NCI-H2029 (cell line): ENCODE measurements around the gene MRFAP1L1.
"Not testable (repeated sequence)": the region's sequence is repeated elsewhere in the genome, so short reads cannot be mapped to it uniquely, and the experiment has no call there.

Experiments used
- DNase-seq: peaks from one replicate; lab custom pipeline; 2025; lab: John Stamatoyannopoulos, UW

MRFAP1L1 gene

DNA sequence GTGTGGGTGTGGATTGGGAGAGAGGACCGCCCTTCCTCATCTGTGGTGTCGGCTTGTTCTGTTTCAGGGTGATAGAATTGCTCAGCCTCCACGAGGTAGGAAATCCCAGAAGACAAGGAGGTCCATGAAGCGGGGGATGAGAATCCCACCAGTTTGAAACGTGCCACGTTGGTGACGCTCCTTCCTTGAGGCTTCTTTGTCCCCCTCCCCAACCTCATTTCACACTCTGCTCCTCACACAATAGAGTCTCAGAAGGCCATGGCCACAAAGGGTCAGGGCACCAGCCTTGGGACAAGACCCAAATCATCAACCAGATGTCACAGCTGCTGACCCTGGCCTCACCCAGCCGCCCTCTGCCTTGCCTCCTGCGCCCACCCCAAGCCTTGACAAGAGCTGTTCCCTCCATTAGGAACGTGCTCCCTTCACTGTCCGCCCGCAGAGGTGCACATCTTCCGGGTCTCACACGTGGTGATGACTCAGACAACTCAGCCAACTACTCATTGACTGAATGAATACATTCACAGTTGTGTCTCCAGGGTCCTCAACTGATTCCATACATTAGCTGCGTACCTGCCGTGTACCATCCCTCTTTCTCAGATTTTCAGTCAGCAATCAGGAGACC lies 24.6 kb upstream of the MRFAP1L1 start:
- DNase-seq = no peak

DNA sequence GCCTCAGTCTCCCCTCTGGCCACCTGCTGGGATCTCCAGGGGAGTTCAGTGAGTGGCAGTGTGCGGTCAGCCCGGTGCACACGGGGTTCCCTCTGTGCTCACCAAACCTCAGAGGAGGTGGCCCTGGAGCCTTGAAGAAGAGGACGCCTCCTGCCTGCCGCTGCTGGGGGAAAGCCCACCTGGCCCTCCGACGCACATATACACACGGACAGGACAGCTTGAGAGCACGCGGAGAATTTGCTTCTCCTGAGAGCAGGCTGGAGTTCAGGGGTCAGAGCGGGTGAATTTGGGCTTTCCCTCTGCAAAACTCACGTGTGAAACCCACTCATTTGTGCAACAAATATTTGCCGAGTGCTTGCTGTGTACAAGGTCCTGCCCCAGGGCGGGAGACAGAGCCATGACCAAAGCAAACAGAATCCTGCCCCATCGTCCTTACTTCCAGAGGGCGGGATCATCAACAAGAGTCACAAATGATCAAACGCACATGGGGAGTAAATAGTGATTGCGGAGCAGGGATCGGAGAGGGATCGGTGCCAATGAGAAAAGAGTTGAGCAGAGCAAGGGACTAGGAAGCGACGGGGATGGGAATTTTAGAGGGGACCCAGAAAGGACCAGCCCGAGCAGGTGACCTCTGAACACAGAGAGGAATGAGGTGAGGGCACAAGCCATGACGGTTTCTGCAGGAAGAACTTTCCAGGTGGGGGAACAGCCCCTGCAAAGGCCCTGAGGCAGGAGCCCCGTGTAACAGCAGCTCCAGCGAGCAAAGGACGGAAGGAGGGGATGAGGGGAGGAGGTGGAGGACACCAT lies 23.9 kb upstream of the MRFAP1L1 start:
- no peak for DNase-seq

DNA sequence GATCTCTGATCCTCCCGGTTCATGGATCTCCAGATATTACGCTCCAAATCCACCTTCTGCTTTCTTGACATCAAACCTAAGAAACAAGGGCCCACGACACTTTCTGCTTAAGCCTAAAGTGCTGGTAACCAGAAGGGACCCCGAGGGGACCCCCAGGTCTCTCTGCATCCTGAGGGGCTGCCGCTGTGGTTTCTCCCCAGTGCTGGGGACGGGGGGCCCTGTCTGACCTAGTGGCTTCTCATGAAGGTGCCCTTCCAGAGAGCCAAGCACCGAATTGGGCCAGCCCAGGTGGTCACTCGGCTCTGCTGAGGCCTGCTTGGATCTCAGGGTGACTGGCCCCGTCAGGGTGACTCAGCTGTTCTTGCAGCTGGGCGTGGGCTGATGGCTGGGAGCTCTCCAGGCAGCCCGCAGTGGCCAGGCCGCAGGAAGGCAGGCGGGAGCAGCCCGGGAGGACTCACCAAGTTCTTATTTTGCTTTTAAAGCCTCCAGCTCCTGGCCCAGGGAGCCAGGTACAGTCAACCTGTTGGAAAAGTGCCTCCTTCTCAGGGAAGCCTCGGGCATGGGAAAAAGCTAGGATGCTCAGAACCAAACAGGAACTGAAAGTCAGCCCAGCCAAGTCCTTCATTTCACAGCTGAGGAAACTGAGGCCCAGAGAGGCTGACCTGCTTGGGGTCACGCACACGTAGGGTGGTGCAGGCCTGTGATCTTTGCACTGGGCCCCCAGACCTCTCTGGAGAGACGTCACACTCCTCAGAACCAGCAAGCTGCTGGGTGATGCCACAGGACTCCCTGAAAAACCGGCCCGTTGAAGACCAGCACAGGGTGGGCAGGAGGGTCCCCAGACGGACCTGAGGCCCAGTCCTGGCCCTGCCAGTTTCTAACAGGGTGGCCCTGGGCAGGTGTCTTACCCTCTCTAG lies 23.0 kb upstream of the MRFAP1L1 start:
- no peak for DNase-seq

DNA sequence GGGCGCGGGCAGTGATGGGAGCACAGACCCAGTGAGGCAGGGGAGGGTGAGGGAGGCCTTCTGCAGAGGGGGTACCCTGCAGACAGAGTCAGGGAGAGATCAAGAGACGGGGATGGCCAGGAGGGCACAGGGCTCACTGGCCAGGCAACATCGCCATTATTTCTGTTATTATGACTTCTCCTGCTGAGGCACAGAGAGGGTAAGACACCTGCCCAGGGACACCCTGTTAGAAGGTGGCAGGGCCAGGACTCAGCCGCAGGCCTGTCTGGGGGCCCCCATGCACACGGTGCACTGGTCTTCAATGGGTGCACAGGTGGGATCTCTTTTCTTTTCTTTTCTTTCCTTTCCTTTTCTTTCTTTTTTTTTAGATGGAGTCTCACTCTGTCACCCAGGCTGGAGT lies 22.1 kb upstream of the MRFAP1L1 start:
- DNase-seq = no peak

DNA sequence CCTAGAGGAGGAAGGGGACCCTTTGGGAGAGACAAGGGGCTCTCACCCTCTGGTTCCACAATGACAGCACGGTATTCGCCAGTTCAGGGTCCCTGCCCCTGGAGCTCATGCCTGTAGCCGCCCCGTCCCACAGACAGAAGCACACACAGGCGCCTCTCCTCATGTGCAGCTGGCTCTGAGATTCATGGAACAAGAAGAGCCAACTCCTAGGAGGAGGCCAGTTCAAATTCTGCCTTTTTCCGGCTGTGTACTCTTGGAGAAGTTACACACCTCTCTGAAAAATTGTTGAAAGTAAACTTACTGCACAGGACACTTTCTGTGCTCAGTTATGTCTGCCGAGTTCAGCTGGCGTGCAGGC lies 21.6 kb upstream of the MRFAP1L1 start:
- no peak for DNase-seq

DNA sequence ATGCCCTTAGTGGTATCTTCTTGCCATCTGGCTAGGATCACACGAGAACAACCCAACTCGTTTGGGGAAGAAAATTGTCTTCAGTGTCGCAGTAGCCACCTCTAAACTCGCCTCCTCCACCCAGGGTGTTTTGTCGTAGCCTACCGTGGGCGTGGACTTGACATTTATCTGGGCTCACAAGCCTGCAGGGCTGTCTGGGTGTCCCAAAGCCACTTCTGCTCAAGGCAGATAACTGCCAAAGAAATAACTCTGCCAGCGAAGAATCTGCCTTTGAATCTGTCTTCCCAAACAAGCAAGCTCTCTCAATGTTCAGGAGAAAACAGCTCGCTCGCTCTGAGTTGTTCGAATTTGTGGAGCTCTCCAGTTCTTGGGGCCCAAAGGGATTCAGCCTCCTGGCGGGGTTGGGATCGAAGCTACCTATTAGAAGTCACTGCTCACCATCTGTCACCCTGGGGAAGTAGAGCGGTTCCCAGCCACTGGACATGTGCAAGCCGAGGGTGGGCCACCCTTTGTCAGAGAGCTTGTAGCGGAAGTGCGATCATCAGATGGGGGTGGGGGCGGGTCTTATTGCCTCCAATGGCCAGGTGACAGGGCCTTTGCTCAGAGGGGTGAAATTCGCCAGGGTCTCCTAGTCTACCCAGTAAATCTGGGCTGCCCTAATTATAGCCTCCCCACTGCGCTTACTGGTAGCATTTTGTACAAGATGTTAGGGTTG lies 21.1 kb upstream of the MRFAP1L1 start:
- no peak for DNase-seq

DNA sequence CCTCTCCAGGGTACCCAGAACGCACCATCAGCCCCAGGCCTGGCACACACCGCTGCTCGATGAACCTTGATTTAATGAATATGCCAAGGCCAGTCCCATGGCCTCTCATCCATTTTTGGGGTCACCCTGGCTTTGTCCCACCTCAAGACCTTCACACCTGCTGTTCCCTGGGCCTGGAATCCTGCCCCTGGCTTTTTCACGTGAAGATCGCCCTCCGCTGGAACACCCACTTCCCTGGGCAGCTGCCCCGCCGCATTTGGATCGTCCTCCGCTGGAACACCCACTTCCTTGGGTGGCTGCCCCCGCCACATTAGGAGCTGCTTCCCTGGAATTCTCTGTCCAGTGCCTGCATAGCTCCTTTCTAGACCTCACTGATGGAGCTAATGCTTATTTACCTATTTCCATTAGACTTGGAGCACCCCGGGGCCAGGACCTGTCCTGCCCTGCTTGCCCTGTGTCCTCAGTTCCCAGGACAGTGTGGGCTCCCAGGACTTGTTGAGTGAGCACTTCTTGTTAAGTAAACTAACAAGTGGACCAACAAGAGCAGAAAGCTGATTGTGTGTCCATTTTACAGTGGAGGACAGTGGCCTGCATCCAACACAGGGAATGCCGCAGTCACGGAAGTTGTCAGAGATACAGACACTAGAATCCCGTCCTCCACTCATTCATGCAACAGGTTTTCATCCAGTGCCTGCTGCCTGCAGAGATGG lies 18.8 kb upstream of the MRFAP1L1 start:
- DNase-seq = no peak

DNA sequence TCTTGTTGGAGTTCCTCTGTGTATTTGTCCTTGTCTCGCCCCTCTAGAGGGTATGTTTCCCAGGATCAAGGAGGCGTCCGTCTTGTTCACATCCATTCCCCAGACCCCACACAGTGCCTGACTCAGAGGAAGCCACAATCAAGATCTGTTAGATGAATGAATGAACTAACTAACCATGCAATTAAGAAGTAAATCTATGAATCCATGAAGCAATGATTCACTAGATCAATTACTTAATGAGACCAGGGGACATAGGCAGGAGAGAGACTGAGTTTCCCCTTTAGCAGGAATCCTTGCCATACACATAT lies 18.2 kb upstream of the MRFAP1L1 start:
- DNase-seq = no peak

DNA sequence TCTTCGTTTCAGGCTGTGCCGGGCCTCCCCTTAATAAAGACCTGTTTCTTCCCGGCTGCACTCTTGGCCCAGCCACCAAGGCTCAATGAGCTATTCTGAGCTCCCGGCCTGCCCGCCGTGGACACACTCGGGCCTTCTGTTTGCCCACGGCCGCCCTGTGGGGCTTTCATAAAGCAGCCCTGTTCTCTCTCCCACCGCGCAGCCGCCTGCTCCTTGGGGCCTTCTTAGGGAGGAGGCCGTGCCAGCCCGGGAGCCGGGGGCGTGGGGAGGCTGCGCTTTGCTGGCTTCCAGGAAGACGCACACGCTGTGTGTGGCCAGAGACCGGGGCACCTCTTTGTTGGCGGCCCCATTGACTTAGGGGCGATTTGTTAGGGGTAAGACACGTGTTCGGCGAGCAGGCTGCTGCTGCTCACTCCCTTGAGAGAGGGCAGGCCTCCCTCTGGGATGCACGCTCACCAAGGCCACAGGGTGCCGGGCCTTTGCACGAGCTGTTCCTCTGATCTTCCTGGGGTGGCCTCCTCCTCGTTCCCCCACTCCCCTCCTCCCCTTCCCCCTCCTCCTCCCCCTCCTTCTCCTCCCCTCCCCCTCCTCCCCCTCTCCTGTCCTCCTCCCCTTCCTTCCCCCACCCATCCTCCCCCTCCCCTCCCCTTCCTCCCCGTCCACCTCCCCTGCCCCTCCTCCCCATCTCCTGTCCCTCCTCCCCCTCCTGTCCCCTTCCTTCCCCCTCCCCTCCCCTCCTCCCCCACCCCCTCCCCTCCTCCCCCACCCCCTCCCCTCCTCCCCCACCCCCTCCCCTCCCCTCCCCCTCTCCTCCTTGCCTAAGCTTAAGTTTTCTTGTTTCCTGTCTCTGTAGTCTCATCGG lies 17.6 kb upstream of the MRFAP1L1 start:
- DNase-seq = no peak

DNA sequence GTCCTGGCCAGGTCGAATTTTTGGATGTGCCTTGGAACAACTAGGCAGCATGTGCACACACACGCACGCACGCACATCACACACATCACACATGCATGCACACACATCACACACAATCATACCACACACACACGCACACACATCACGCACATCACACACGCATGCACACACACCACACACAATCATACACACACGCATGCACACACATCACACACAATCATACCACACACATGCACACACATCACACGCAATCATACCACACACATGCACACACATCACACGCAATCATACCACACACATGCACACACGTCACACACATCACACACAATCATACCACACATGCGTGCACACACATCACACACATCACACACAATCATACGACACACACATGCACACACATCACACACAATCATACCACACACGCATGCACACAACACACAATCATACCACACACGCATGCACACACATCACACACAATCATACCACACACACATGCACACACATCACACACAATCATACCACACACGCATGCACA lies 15.8 kb upstream of the MRFAP1L1 start:
- not testable (repeated sequence) for DNase-seq

DNA sequence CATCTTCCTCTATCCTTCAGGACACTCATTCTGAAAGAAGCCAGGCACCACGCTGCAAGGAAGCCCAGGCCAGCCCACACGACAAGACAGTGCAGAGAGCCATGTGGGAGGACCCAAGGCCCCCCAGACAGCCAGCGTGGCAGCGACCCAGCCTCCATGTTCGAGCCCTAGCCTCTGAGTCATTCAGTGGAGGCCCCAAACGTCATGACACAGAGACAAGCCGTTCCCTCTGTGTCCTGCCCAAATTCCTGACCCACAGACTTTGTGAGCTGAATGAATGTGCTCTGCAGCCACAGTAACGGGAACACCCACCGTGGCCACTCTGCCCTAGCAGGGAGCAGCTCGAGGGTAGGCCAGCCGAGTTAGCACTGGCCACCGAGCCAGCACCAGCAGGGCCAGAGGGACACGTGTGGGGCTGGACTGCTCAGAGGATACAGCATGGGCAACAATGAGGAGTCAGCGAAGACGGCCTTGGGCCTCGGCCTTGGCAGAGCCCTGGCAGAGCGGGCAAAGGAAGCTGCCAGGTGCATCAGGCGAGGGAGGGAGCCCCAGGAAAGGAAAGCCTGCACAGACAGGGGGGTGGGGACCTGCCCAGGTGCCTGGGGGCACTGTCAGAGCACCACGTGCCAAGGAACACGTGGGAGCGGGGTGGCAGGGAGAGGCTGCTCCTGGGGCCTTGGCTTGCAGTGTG lies 14.9 kb upstream of the MRFAP1L1 start:
- no peak for DNase-seq

DNA sequence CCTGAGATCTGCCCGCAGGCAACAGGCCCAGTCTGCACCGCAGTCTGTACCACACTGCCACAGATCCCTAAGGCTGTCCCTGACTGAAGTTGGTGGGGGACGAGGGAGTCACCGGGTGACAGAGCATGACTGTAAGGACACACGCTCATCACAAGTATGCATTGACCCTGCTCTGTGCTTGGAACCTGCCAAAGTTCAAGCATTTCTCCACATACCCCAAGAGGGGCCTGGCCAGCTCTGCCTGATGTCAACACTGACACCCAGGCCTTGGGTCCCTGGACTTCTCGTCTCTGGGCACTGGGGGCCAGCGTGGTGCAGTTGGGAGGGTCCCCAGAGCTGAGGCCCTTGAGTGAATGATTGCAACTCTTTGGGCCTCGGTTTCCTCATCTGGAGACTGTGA lies 14.2 kb upstream of the MRFAP1L1 start:
- DNase-seq = no peak

DNA sequence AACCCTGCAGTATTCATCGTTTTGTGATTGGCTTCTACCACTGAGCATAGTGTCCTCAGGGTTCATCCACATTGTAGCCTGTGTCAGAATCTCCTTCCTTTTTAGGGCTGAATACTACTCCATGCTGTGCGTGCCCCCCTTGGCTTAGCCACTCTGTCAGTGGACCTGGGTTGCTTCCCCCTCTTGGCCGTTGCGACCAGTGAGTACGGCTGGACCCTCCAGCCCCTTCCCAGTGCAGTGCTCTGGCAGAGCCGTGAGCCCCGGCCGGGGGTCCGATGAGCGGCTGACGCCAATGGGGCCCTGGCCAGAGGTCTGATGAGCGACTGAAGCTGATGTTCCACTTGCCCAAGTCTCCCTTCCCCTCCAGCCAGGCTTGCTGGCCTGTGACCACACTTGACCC lies 13.2 kb upstream of the MRFAP1L1 start:
- DNase-seq = no peak

DNA sequence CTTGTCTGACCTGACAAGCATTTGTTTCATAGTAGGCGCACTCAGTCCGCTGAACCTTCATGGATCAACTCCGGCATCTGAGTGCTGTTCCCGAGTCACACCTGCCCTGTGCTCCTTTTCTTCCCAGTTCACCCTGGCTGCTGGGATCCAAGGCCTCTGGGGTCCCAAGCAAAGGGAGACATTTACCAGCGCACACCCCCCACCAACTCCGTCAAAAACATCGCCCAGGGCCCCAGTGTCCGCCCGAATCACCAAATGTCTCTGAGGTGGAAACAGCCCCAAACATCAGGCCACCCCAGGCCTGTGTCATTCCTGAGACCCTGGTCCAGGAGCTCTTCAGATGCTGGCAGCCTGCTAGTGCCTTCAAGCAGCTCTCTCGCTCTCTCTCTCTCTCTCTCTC lies 11.5 kb upstream of the MRFAP1L1 start:
- no peak for DNase-seq

DNA sequence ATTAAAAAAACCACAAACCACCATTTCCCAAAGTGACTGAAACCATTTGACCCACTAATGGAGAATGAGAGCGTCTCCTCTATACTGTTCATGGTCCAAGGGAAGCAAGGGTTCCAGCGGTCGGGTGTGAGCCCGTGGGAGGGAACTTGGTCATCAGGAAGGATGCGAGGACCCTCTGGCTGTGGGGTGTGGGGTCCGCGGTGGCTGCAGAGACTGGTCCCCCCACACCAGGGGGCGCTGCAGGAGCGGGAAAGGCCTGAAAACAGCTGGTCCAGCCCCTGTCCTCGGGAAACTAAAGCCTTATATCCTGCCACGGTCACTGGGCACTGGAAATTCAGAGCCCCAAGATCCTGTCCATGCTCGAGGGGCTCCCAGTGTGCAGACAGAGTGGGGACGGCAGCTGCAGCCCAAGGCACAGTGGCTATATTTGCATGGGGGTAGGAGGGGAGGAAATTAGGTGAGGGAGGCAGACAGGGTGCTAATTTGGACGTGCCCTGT lies 10.6 kb upstream of the MRFAP1L1 start:
- DNase-seq = peak; percentile 74

DNA sequence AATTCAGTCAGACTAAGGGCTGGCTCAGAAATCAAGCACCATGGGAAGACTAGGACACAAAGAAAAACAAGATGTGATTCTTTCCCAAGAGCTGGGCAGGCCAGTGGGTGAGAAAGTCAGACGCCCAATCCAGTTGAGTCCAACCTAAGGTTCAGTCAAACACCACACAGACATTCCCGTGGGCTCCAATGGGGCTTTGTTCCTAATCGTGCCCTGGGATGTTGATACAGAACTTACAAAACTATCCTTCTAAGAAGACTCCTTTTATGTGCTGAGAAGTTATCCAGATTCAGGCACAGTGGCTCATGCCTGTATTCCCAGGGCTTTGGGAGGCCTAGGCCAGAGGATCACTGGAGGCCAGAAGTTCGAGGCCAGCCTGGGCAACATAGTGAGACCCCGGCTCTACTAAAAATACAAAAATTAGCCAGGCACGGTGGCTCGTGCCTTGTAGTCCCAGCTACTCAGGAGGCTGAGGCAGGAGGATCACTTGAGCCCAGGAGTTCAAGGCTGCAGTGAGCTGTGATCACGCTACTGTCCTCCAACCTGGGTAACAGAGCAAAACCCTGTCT lies 10.0 kb upstream of the MRFAP1L1 start:
- DNase-seq = no peak

DNA sequence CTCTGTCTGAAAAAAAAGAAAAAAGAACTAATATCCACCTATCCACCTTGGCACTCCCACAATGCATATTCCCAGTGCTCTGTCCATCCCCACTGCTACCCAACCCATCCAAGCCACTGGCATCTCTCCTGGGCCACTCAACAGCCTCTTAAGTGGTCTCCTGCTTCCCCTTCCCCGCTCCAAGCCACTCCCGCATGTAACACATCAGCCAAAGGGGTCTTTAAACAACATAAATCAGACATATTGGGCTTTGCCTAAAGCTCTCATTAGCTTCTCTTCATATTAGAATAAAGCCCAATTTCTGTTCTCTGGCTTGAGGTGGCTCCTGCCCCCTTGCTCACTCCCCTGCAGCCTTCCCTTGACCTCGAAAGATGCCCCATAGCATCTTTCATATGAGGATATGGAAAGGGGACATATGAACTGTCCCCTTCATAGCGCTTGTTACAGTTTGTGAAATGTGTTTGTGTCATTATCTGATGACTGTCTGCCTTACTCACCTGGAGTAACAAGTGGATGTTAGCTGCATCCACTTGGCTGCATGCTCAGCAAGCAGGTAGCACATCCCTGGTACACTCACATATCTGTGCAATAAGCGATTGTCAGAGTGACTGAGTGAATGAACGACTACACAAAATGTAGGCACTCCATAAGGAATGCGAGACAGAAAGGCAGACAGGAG lies 9.4 kb upstream of the MRFAP1L1 start:
- no peak for DNase-seq

DNA sequence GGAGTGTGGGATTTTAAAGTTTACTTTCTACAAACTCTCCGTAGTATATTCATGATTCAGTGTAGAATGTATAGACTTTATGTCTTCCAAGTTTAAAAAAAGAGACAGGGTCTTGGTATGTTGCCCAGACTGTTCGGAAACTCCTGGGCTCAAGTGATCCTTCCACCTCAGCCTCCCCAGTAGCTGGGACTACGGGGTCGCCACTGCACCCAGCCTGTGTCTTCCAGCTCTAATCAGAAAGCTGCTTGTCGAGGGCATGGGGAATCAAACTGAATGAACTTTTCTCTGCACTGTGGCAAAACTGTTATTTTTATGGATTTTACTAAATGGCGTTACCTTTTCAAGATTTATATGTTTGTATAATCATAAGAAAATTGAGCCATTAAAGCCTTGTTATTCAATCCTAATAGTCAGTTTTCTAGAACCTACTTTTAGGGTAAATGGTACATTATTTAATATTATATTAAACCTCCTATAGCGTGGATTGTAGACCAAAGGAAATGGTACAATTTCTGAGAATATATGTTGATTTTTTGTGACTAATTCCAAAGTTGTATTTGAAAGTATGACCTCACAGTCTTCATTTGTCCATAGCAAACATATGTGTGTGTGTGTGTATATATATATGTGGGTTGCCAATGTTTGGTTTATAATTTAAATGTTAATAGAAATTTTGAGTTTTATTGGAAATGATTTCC lies 7.4 kb upstream of the MRFAP1L1 start:
- no peak for DNase-seq
